ENCODE data around the gene LMO7.

LMO7 gene

GRCh38 chr13:75635828-75636435, at the start of gene LMO7:
Gene LMO7, plus strand, starts transcription at chr13:75636330. Its CDS starts 328 bp downstream, at chr13:75636658.
- DNase-seq: peak; percentile 32

GRCh38 chr13:75587679-75588078, 48.5 kb upstream of the LMO7 start:
- DNase-seq: no peak

- no peak for DNase-seq
Measured at GRCh38 chr13:75596657-75597182, 39.4 kb upstream of the LMO7 start.

GRCh38 chr13:75600371-75600770, 35.8 kb upstream of the LMO7 start:
- DNase-seq: no peak

GRCh38 chr13:75603038-75603437, 33.1 kb upstream of the LMO7 start:
- DNase-seq: no peak

- no peak for DNase-seq
Measured at GRCh38 chr13:75607447-75607846, 28.7 kb upstream of the LMO7 start.

- DNase-seq: no peak
Measured at GRCh38 chr13:75610466-75610865, 25.7 kb upstream of the LMO7 start.

GRCh38 chr13:75612354-75612753, 23.8 kb upstream of the LMO7 start:
- no peak for DNase-seq

GRCh38 chr13:75617230-75617629, 18.9 kb upstream of the LMO7 start:
- no peak for DNase-seq

- no peak for DNase-seq
Measured at GRCh38 chr13:75618308-75618707, 17.8 kb upstream of the LMO7 start.

GRCh38 chr13:75620020-75620419, 16.1 kb upstream of the LMO7 start:
- DNase-seq: no peak

GRCh38 chr13:75621147-75621546, 15.0 kb upstream of the LMO7 start:
- no peak for DNase-seq

GRCh38 chr13:75628801-75629200, 7.3 kb upstream of the LMO7 start:
- no peak for DNase-seq

- no peak for DNase-seq
Measured at GRCh38 chr13:75633285-75633684, 2.8 kb upstream of the LMO7 start.

GRCh38 chr13:75635101-75635827, 866 bp upstream of the LMO7 start:
- DNase-seq: no peak

GRCh38 chr13:75636436-75637180, 478 bp downstream of the LMO7 start:
- peak; percentile 38 for DNase-seq

- DNase-seq: no peak
Measured at GRCh38 chr13:75637181-75637750, 1.1 kb downstream of the LMO7 start.

GRCh38 chr13:75639454-75639853, 3.3 kb downstream of the LMO7 start:
- DNase-seq: no peak

GRCh38 chr13:75641026-75641425, 4.9 kb downstream of the LMO7 start:
- DNase-seq: no peak

- DNase-seq: no peak
Measured at GRCh38 chr13:75643182-75643581, 7.1 kb downstream of the LMO7 start.

GRCh38 chr13:75643693-75644092, 7.6 kb downstream of the LMO7 start:
- DNase-seq: no peak

GRCh38 chr13:75645141-75645540, 9.0 kb downstream of the LMO7 start:
- no peak for DNase-seq

- no peak for DNase-seq
Measured at GRCh38 chr13:75647126-75647784, 11.1 kb downstream of the LMO7 start.

All from activated CD4-positive, alpha-beta T cell treated with anti-CD3 and anti-CD28 coated beads, Interleukin-2, amount 50 U/mL, for 1 hour (primary cell).